IMR-90 (cell line): ENCODE results near the gene CLDN34. TPM values are rescaled to one million over a fixed set of nuclear protein-coding genes. Genes with fewer than 3 reads are reported as not detected.

Experiments used
- ATAC-seq: fragments of 200-7000 bp; cut with Tn5 transposase; 2 replicates; pipeline ENCODE4 v1.9.1; 2020; ENCODE audit warnings: low read depth, mild to moderate bottlenecking, moderate library complexity
- BruUV-seq: library from RNA; stranded (reverse); fragments of 400-500 nt; replicated peaks from 2 replicates; lab custom pipeline; 2021; lab: Mats Ljungman, UMichigan
- CTCF ChIA-PET: fragments of 300-600 bp; formaldehyde crosslinking; extraction: SDS; loops from one replicate; lab custom pipeline; 2021; ENCODE audit warnings: antibody characterized with exemption; lab: Yijun Ruan, JAX
- POLR2A ChIA-PET: fragments of 300-600 bp; sonication (Branson Sonifier 250); formaldehyde crosslinking; loops from one replicate; lab custom pipeline; 2022; ENCODE audit warnings: antibody characterized with exemption; ENCODE audit not compliant: unreplicated experiment; lab: Charles Lee
- DNase-seq: peaks from one replicate; pipeline ENCODE4 v3.0.0; 2013
- H2AFZ ChIP-seq: replicated peaks from 2 replicates; pipeline ENCODE3; 2013; ENCODE audit warnings: low read length, mild to moderate bottlenecking; ENCODE audit not compliant: poor library complexity
- H2AK5ac ChIP-seq: 2 replicates; pipeline ENCODE4 v1.6.1; 2013; ENCODE audit warnings: low read depth, low read length, inconsistent platforms
- H2AK9ac ChIP-seq: replicated peaks from 2 replicates; pipeline ENCODE3; 2013; ENCODE audit warnings: mild to moderate bottlenecking, low read depth, low read length, moderate library complexity; ENCODE audit not compliant: poor library complexity
- H2BK120ac ChIP-seq: 2 replicates; pipeline ENCODE4 v1.6.1; 2013; ENCODE audit warnings: low read depth, low read length, inconsistent platforms
- H2BK15ac ChIP-seq: 3 replicates; pipeline ENCODE4 v1.6.1; 2013; ENCODE audit warnings: low read depth, low read length, inconsistent platforms
- H2BK20ac ChIP-seq: 2 replicates; pipeline ENCODE4 v1.6.1; 2013; ENCODE audit warnings: low read depth, mild to moderate bottlenecking, inconsistent platforms, low read length, moderate library complexity
- H2BK5ac ChIP-seq: 2 replicates; pipeline ENCODE4 v1.6.1; 2013; ENCODE audit warnings: mild to moderate bottlenecking, low read depth, low read length, inconsistent platforms; ENCODE audit not compliant: poor library complexity, severe bottlenecking
- H3K14ac ChIP-seq: replicated peaks from 2 replicates; pipeline ENCODE4 v1.6.1; 2013; ENCODE audit warnings: low read depth, low read length, inconsistent platforms
- H3K18ac ChIP-seq: 2 replicates; pipeline ENCODE4 v1.6.1; 2013; ENCODE audit warnings: low read depth, low read length, control low read depth
- H3K23ac ChIP-seq: 2 replicates; pipeline ENCODE4 v1.6.1; 2013; ENCODE audit warnings: low read depth, low read length, inconsistent platforms
- H3K27ac ChIP-seq: 2 replicates; pipeline ENCODE4 v1.5.1; 2013; ENCODE audit warnings: mild to moderate bottlenecking, control low read depth, low read length; ENCODE audit not compliant: insufficient read depth
- H3K27me3 ChIP-seq: 2 replicates; pipeline ENCODE4 v1.6.1; 2013; ENCODE audit warnings: low read length; ENCODE audit not compliant: control insufficient read depth, insufficient read depth
- H3K36me3 ChIP-seq: 2 replicates; pipeline ENCODE4 v1.6.1; 2013; ENCODE audit warnings: low read length, mixed read lengths; ENCODE audit not compliant: control insufficient read depth, insufficient read depth
- H3K4ac ChIP-seq: 2 replicates; pipeline ENCODE4 v1.6.1; 2013; ENCODE audit warnings: low read depth, low read length, inconsistent platforms
- H3K4me1 ChIP-seq: 2 replicates; pipeline ENCODE4 v1.6.1; 2013; ENCODE audit warnings: low read length, mixed read lengths; ENCODE audit not compliant: control insufficient read depth, insufficient read depth
- H3K4me2 ChIP-seq: 2 replicates; pipeline ENCODE4 v1.6.1; 2013; ENCODE audit warnings: low read depth, mild to moderate bottlenecking, control low read depth, low read length, moderate library complexity
- H3K4me3 ChIP-seq: 2 replicates; pipeline ENCODE4 v1.5.1; 2013; ENCODE audit warnings: low read depth, mild to moderate bottlenecking, control low read depth, low read length, moderate library complexity; ENCODE audit not compliant: insufficient read depth
- H3K56ac ChIP-seq: 2 replicates; pipeline ENCODE4 v1.6.1; 2013; ENCODE audit warnings: low read length, inconsistent platforms; ENCODE audit not compliant: insufficient read depth; ENCODE audit errors: extremely low read depth
- H3K79me1 ChIP-seq, 2 experiments: 2 replicates each; pipeline ENCODE4 v1.6.1; 2013; ENCODE audit warnings: low read length in 2 of 2, inconsistent platforms in 1 of 2, low read depth in 1 of 2
- H3K9ac ChIP-seq: 2 replicates; pipeline ENCODE4 v1.6.1; 2013; ENCODE audit warnings: low read depth, low read length, control low read depth
- H3K9me1 ChIP-seq: 2 replicates; pipeline ENCODE4 v1.6.1; 2013; ENCODE audit warnings: low read length, inconsistent platforms; ENCODE audit not compliant: insufficient read depth
- H3K9me3 ChIP-seq: 2 replicates; pipeline ENCODE4 v1.6.1; 2013; ENCODE audit warnings: low read length; ENCODE audit not compliant: control insufficient read depth, insufficient read depth
- H4K20me1 ChIP-seq: 2 replicates; pipeline ENCODE4 v1.6.1; 2013; ENCODE audit warnings: low read length, inconsistent platforms; ENCODE audit not compliant: insufficient read depth
- H4K5ac ChIP-seq: 2 replicates; pipeline ENCODE4 v1.6.1; 2013; ENCODE audit warnings: mild to moderate bottlenecking, low read depth, low read length, control low read depth
- H4K8ac ChIP-seq, 2 experiments: 2 replicates each; pipeline ENCODE4 v1.6.1; 2013; ENCODE audit warnings: low read depth in 2 of 2, low read length in 2 of 2, control low read depth in 1 of 2, inconsistent platforms in 1 of 2
- H4K91ac ChIP-seq: 2 replicates; pipeline ENCODE4 v1.6.1; 2013; ENCODE audit warnings: low read depth, low read length, inconsistent platforms; ENCODE audit not compliant: insufficient read depth
- BHLHE40 ChIP-seq: fragments of 150-350 bp; IDR thresholded peaks from 2 replicates; pipeline ENCODE4 v1.6.1; 2016; ENCODE audit warnings: mild to moderate bottlenecking, low read depth, low read length
- CHD1 ChIP-seq: IDR thresholded peaks from 2 replicates; pipeline ENCODE4 v1.6.1; 2012; ENCODE audit warnings: low read depth, low read length, improper control_type of control experiment
- CTCF ChIP-seq: conservative IDR thresholded peaks from 2 replicates; pipeline ENCODE4 v1.5.1; 2012; ENCODE audit warnings: mild to moderate bottlenecking, low read depth, low read length, improper control_type of control experiment
- ELK1 ChIP-seq: fragments of 150-350 bp; IDR thresholded peaks from 2 replicates; pipeline ENCODE4 v1.6.1; 2016; ENCODE audit warnings: low read depth, mild to moderate bottlenecking, low read length, moderate library complexity, borderline replicate concordance
- FOS ChIP-seq: fragments of 150-350 bp; IDR thresholded peaks from 2 replicates; pipeline ENCODE4 v1.6.1; 2016; ENCODE audit warnings: low read depth, low read length
- MAFK ChIP-seq: IDR thresholded peaks from 2 replicates; pipeline ENCODE4 v1.6.1; 2012; ENCODE audit warnings: low read depth, low read length, improper control_type of control experiment
- NFE2L2 ChIP-seq: fragments of 150-350 bp; IDR thresholded peaks from 2 replicates; pipeline ENCODE4 v1.6.1; 2016; ENCODE audit warnings: low read depth, mild to moderate bottlenecking, low read length
- POLR2A ChIP-seq: IDR thresholded peaks from 2 replicates; pipeline ENCODE4 v1.6.1; 2012; ENCODE audit warnings: mild to moderate bottlenecking, low read depth, low read length
- RAD21 ChIP-seq: IDR thresholded peaks from 2 replicates; pipeline ENCODE4 v1.6.1; 2012; ENCODE audit warnings: low read length, improper control_type of control experiment
- RCOR1 ChIP-seq: IDR thresholded peaks from 2 replicates; pipeline ENCODE4 v1.6.1; 2012; ENCODE audit warnings: mild to moderate bottlenecking, low read length, improper control_type of control experiment; ENCODE audit not compliant: insufficient replicate concordance
- RFX5 ChIP-seq: IDR thresholded peaks from 2 replicates; pipeline ENCODE4 v1.8.0; 2012; ENCODE audit warnings: low read depth, mild to moderate bottlenecking, low read length, moderate library complexity
- SMC3 ChIP-seq: fragments of 150-350 bp; IDR thresholded peaks from 2 replicates; pipeline ENCODE4 v1.6.1; 2016; ENCODE audit warnings: low read depth, mild to moderate bottlenecking, antibody characterized with exemption, low read length, moderate library complexity
- WGBS, 2 experiments: methylation state at CpG; one replicate each; pipeline versions ENCODE4 v1.1.5 to v1.1.7; 2013; ENCODE audit warnings: missing lambda C conversion rate in 2 of 2; ENCODE audit not compliant: insufficient read length in 1 of 2; ENCODE audit errors: extremely low coverage in 2 of 2; 5-methylcytosine and 5-hydroxymethylcytosine counted together
- dilution Hi-C: fragments of 300-500 bp; cut with HindIII; formaldehyde crosslinking; loops from one replicate; pipeline ENCODE4 v1.14.3; 2018; ENCODE audit warnings: low sequenced_read_pairs; ENCODE audit not compliant: unreplicated experiment
- in situ Hi-C: fragments of 300-500 bp; cut with MboI; formaldehyde crosslinking; loops from 3 replicates; pipeline ENCODE4 v1.14.3; 2019; ENCODE audit warnings: low sequenced_read_pairs, inconsistent platforms, mixed read lengths
- intact Hi-C: fragments of 100-400 bp; cut with micrococcal nuclease; formaldehyde crosslinking; loops from 2 replicates; pipeline ENCODE4 v1.10.0; 2022
- polyA plus RNA-seq, 3 experiments: library from polyadenylated mRNA; depleted of rRNA; stranded (reverse); fragments of >200 nt; gene quantifications; 2 replicates each; pipeline ENCODE4 v1.2.3, GENCODE V29; 2012; ENCODE audit warnings: low replicate concordance in 1 of 3
- total RNA-seq: library from RNA; depleted of rRNA; stranded (reverse); fragments of >200 nt; gene quantifications from 2 replicates; pipeline ENCODE4 v1.2.3, GENCODE V29; 2012

Gene CLDN34
- total and polyA plus RNA-seq, 2 of the 4 experiments (the other 2 are of a cell fraction): 0.14 TPM; not detected in 1

- Histone ChIP-seq H2BK120ac (no peak overlapping the region), H3K14ac (no peak overlapping the region), H3K18ac (no peak overlapping the region), H3K36me3 (peaks cover 10% of the 10 kb centered on the region), H3K79me1 (no peaks in the 10 kb centered on the region), H2AK5ac (no peak overlapping the region), H4K8ac (no peak overlapping the region), H4K5ac (no peak overlapping the region), H3K9ac (no peak overlapping the region), H4K91ac (no peak overlapping the region), H3K4me2 (no peak overlapping the region), H2BK20ac (no peak overlapping the region), H2AK9ac (peak overlapping the region; percentile 34), H2AFZ (no peak overlapping the region), H4K20me1 (no peaks in the 10 kb centered on the region), H3K4ac (no peak overlapping the region), H2BK15ac (no peak overlapping the region), H3K4me1 (no peaks in the 10 kb centered on the region), H3K27ac (no peak overlapping the region), H3K9me3 (peaks cover 6% of the 10 kb centered on the region; the same call in 1 of the 2 replicates), H3K9me1 (no peaks in the 10 kb centered on the region), H2BK5ac (no peak overlapping the region), H3K23ac (no peak overlapping the region), H3K27me3 (no peaks in the 10 kb centered on the region), H3K56ac (no peak overlapping the region), H3K4me3 (no peak overlapping the region)
- no CpG with 5 or more reads among the region's 6 CpGs for WGBS, 2 experiments
- ChIA-PET CTCF (no interaction called here), POLR2A (no interaction called here)
- DNase-seq (no peak), ATAC-seq (no peak)
- dilution Hi-C loops: no loop called here
- BruUV-seq: no TSS peak
- TF ChIP-seq MAFK: no peak
- no peak for TF ChIP-seq POLR2A
- TF ChIP-seq CHD1: no peak
- TF ChIP-seq NFE2L2: no peak
- TF ChIP-seq RAD21: no peak
- no peak for TF ChIP-seq SMC3
- TF ChIP-seq FOS: no peak
- no peak for TF ChIP-seq CTCF
- no peak for TF ChIP-seq RFX5
- no peak for TF ChIP-seq RCOR1
- no peak for TF ChIP-seq BHLHE40
- TF ChIP-seq ELK1: no peak
- in situ Hi-C loops: no loop called here
- intact Hi-C loops: no loop called here
Measured at GRCh38 chrX:9942086-9942485, 25.1 kb upstream of the CLDN34 start.
